HT1080 (cell line): Measurements from ENCODE around the gene P4HA2. TPM values are rescaled to one million over a fixed set of nuclear protein-coding genes. Genes with fewer than 3 reads are reported as not detected.

ENCODE experiments used
- DNase-seq: peaks from one replicate; pipeline ENCODE4 v3.0.0-alpha.2; 2015; ENCODE audit warnings: low read depth
- total RNA-seq: library from RNA; depleted of rRNA; stranded (reverse); fragments of >200 nt; shearing (Covaris generic); gene quantifications from 2 replicates; pipeline ENCODE4 v1.2.3, GENCODE V29; 2014

Gene P4HA2
- total RNA-seq, 1 experiment from 2014 or later = 19.6 TPM

GRCh38 chr5:132253008-132253441 lies 25.4 kb upstream of the P4HA2 start:
- DNase-seq = no peak

- DNase-seq = peak; percentile 52
Measured at GRCh38 chr5:132251220-132251725, 23.6 kb upstream of the P4HA2 start.

GRCh38 chr5:132250547-132250946 lies 22.9 kb upstream of the P4HA2 start:
- DNase-seq = no peak

GRCh38 chr5:132246806-132247205 lies 19.2 kb upstream of the P4HA2 start:
- DNase-seq = no peak

GRCh38 chr5:132245593-132245992 lies 17.9 kb upstream of the P4HA2 start:
- no peak for DNase-seq

GRCh38 chr5:132243366-132243977 lies 15.8 kb upstream of the P4HA2 start:
- DNase-seq = peak; percentile 65

GRCh38 chr5:132239776-132240175 lies 12.1 kb upstream of the P4HA2 start:
- DNase-seq = no peak

- DNase-seq = no peak
Measured at GRCh38 chr5:132238901-132239500, 11.3 kb upstream of the P4HA2 start.

- peak; percentile 60 for DNase-seq
Measured at GRCh38 chr5:132238169-132238744, 10.6 kb upstream of the P4HA2 start.

GRCh38 chr5:132237670-132238069 lies 10.0 kb upstream of the P4HA2 start:
- no peak for DNase-seq

- peak; percentile 47 for DNase-seq
Measured at GRCh38 chr5:132237141-132237540, 9.5 kb upstream of the P4HA2 start.

- DNase-seq = no peak
Measured at GRCh38 chr5:132235340-132235739, 7.7 kb upstream of the P4HA2 start.

- no peak for DNase-seq
Measured at GRCh38 chr5:132234684-132235062, 7.0 kb upstream of the P4HA2 start.

- no peak for DNase-seq
Measured at GRCh38 chr5:132233811-132234683, 6.4 kb upstream of the P4HA2 start.

GRCh38 chr5:132233081-132233480 lies 5.4 kb upstream of the P4HA2 start:
- DNase-seq = no peak

GRCh38 chr5:132232465-132232864 lies 4.8 kb upstream of the P4HA2 start:
- no peak for DNase-seq

- DNase-seq = no peak
Measured at GRCh38 chr5:132230871-132231270, 3.2 kb upstream of the P4HA2 start.

- no peak for DNase-seq
Measured at GRCh38 chr5:132229236-132229635, 1.6 kb upstream of the P4HA2 start.

GRCh38 chr5:132228241-132229035 lies 785 bp upstream of the P4HA2 start:
- DNase-seq = no peak

GRCh38 chr5:132227235-132227484 lies 493 bp downstream of the P4HA2 start:
- no peak for DNase-seq

GRCh38 chr5:132226516-132227234 lies 978 bp downstream of the P4HA2 start:
- DNase-seq = no peak
